HPDE6-E6E7 (cell line): ENCODE measurements around the gene STX10.

Experiments used
- DNase-seq: peaks from one replicate; pipeline ENCODE4 v3.0.0; 2011; ENCODE audit warnings: missing footprints; ENCODE audit errors: extremely low spot score

Gene STX10

GRCh38 chr19:13139633-13140311, 10.4 kb downstream of the STX10 start:
- no peak for DNase-seq

GRCh38 chr19:13138916-13139198, 11.3 kb downstream of the STX10 start:
- DNase-seq: no peak

- DNase-seq: no peak
Measured at GRCh38 chr19:13138171-13138915, 11.8 kb downstream of the STX10 start.

GRCh38 chr19:13137290-13137794, 12.8 kb downstream of the STX10 start:
- DNase-seq: no peak

GRCh38 chr19:13135068-13136062, 14.8 kb downstream of the STX10 start:
- DNase-seq: no peak

GRCh38 chr19:13134626-13135025, 15.5 kb downstream of the STX10 start:
- DNase-seq: no peak

- DNase-seq: no peak
Measured at GRCh38 chr19:13133241-13133870, 16.8 kb downstream of the STX10 start.

GRCh38 chr19:13132471-13133180, 17.5 kb downstream of the STX10 start:
- DNase-seq: no peak

GRCh38 chr19:13130886-13131490, 19.2 kb downstream of the STX10 start:
- DNase-seq: no peak

- no peak for DNase-seq
Measured at GRCh38 chr19:13129384-13129783, 20.8 kb downstream of the STX10 start.

- no peak for DNase-seq
Measured at GRCh38 chr19:13128583-13128982, 21.6 kb downstream of the STX10 start.

GRCh38 chr19:13127811-13128575, 22.2 kb downstream of the STX10 start:
- no peak for DNase-seq

GRCh38 chr19:13127051-13127450, 23.1 kb downstream of the STX10 start:
- DNase-seq: no peak

- DNase-seq: no peak
Measured at GRCh38 chr19:13122980-13123957, 26.9 kb downstream of the STX10 start.

GRCh38 chr19:13122275-13122878, 27.8 kb downstream of the STX10 start:
- DNase-seq: no peak

- DNase-seq: no peak
Measured at GRCh38 chr19:13121551-13122274, 28.5 kb downstream of the STX10 start.

- no peak for DNase-seq
Measured at GRCh38 chr19:13120817-13121216, 29.4 kb downstream of the STX10 start.

GRCh38 chr19:13120031-13120430, 30.1 kb downstream of the STX10 start:
- DNase-seq: no peak
